T-cell (primary cell): ENCODE data around the gene OPTN. TPM values are rescaled to one million over a fixed set of nuclear protein-coding genes. Genes with fewer than 3 reads are reported as not detected.
A peak's percentile ranks its signal among the peaks of the same experiment; 100 is the strongest.
"Not testable (repeated sequence)": the region's sequence is repeated elsewhere in the genome, so short reads cannot be mapped to it uniquely, and the experiment has no call there.

Experiments
- ATAC-seq, 4 experiments: fragments of 200-7000 bp in 3 of 4; fragments of 150-1000 bp in 1 of 4; cut with Tn5 transposase; replicated peaks in 1 of 4; 1 replicate in 3 of 4; 2 replicates in 1 of 4; pipeline ENCODE4 v1.10.0; 2021; ENCODE audit warnings: moderate library complexity in 3 of 4, mild to moderate bottlenecking in 2 of 4, moderate number of reproducible peaks in 1 of 4
- CTCF ChIA-PET, 2 donors: fragments of 300-600 bp; sonication (Branson Sonifier 250); formaldehyde crosslinking; loops; one replicate each; lab custom pipeline; 2022; ENCODE audit warnings: antibody characterized with exemption in 2 of 2; lab: Charles Lee
- POLR2A ChIA-PET, 2 donors: fragments of 300-600 bp; sonication (Branson Sonifier 250); formaldehyde crosslinking; loops; one replicate each; lab custom pipeline; 2022; ENCODE audit warnings: antibody characterized with exemption in 2 of 2; lab: Charles Lee
- DNase-seq, 35 experiments: peaks; one replicate each; pipeline versions ENCODE4 v3.0.0 to v3.0.0-alpha.2; 2013 to 2023
- H3K27ac ChIP-seq: one replicate; pipeline ENCODE4 v1.5.1; 2013; ENCODE audit warnings: low read length
- H3K27me3 ChIP-seq, 2 experiments: replicated peaks in 1 of 2; 1 replicate in 1 of 2; 2 replicates in 1 of 2; pipeline versions ENCODE4 v1.6.1 to v1.7.0; 2013; ENCODE audit warnings: low read length in 1 of 2, mixed read lengths in 1 of 2; ENCODE audit not compliant: control insufficient read depth in 2 of 2, insufficient read depth in 2 of 2; ENCODE audit errors: extremely low read depth in 1 of 2
- H3K36me3 ChIP-seq, 2 donors: 1 replicate in 1 of 2; 2 replicates in 1 of 2; pipeline versions ENCODE4 v1.6.1 to v1.7.0; 2013; ENCODE audit warnings: low read length in 1 of 2; ENCODE audit not compliant: control insufficient read depth in 2 of 2, insufficient read depth in 1 of 2; ENCODE audit errors: extremely low read depth in 1 of 2
- H3K4me1 ChIP-seq, 2 experiments: 1 replicate in 1 of 2; 2 replicates in 1 of 2; pipeline versions ENCODE4 v1.6.1 to v1.7.0; 2013; ENCODE audit warnings: low read length in 2 of 2, mixed read lengths in 1 of 2; ENCODE audit not compliant: insufficient read depth in 2 of 2, control insufficient read depth in 1 of 2; ENCODE audit errors: extremely low read depth in 1 of 2
- H3K4me3 ChIP-seq, 2 donors: 1 replicate in 1 of 2; 2 replicates in 1 of 2; pipeline versions ENCODE4 v1.5.1 to v1.7.0; 2013; ENCODE audit warnings: mild to moderate bottlenecking in 2 of 2, low read length in 1 of 2, moderate library complexity in 1 of 2; ENCODE audit not compliant: control insufficient read depth in 1 of 2; ENCODE audit errors: extremely low read depth in 1 of 2
- H3K9me3 ChIP-seq: 2 replicates; pipeline ENCODE4 v1.7.0; 2013
- H3K27ac Mint-ChIP-seq, 2 donors: one replicate each; pipeline ENCODE4 v1.8.0; 2020 to 2021; ENCODE audit warnings: mild to moderate bottlenecking in 2 of 2, mixed read lengths in 2 of 2
- H3K27me3 Mint-ChIP-seq, 2 donors: one replicate each; pipeline ENCODE4 v1.8.0; 2021 to 2022; ENCODE audit warnings: mixed read lengths in 2 of 2
- H3K36me3 Mint-ChIP-seq: one replicate; pipeline ENCODE4 v1.8.0; 2021; ENCODE audit warnings: mixed read lengths
- H3K4me1 Mint-ChIP-seq, 3 donors: one replicate each; pipeline ENCODE4 v1.8.0; 2020 to 2022; ENCODE audit warnings: mixed read lengths in 3 of 3, mild to moderate bottlenecking in 1 of 3
- H3K4me3 Mint-ChIP-seq, 3 donors: one replicate each; pipeline ENCODE4 v1.8.0; 2020 to 2022; ENCODE audit warnings: mild to moderate bottlenecking in 3 of 3, mixed read lengths in 3 of 3, moderate library complexity in 3 of 3
- H3K9me3 Mint-ChIP-seq, 3 donors: one replicate each; pipeline ENCODE4 v1.8.0; 2020 to 2022; ENCODE audit warnings: mixed read lengths in 3 of 3
- WGBS: methylation state at CpG from one replicate; pipeline ENCODE4 v1.1.5; 2013; ENCODE audit warnings: missing lambda C conversion rate; ENCODE audit not compliant: insufficient coverage; 5-methylcytosine and 5-hydroxymethylcytosine counted together
- total RNA-seq, 35 experiments: library from RNA in 6 of 35; stranded (reverse) in 6 of 35; fragments of 120-200 nt in 1 of 35; gene quantifications; one replicate each; pipeline versions ENCODE4 v1.2.1 to v1.2.4 and lab custom pipeline; 2013 to 2026

Gene OPTN
- total RNA-seq, 5 donors from 2014 or later (not counting 1 experiment from before 2014, with no cell fraction given), result 87.7 to 115 (median 94.9) TPM

GRCh38 chr10:13146379-13146778, 46.4 kb downstream of the OPTN start:
- Histone ChIP-seq H3K4me1 (no peaks in the 10 kb centered on the region), H3K36me3 (peaks cover 3 to 18% of the 10 kb centered on the region in 2 donors), H3K27me3 (no peaks in the 10 kb centered on the region), H3K9me3 (peaks cover 2% of the 10 kb centered on the region), H3K27ac (no peak overlapping the region), H3K4me3 (no peak overlapping the region)
- ATAC-seq (no peak), DNase-seq (no peak)
- ChIA-PET POLR2A (no interaction called here), CTCF (no interaction called here)
- H3K27ac Mint-ChIP-seq, result no peak overlapping the region
- H3K27me3 Mint-ChIP-seq, result no peaks in the 10 kb centered on the region
- no peak overlapping the region for H3K4me3 Mint-ChIP-seq
- H3K36me3 Mint-ChIP-seq, result peaks cover 26% of the 10 kb centered on the region
- peaks cover 12 to 50% (median 17%) of the 10 kb centered on the region in 3 donors for H3K9me3 Mint-ChIP-seq
- H3K4me1 Mint-ChIP-seq, result no peaks in the 10 kb centered on the region
- WGBS, result no CpG with 5 or more reads among the region's 1 CpG

- H3K4me1 Mint-ChIP-seq, result no peaks in the 10 kb centered on the region
- H3K36me3 Mint-ChIP-seq, result peaks cover 23% of the 10 kb centered on the region
- no peaks in the 10 kb centered on the region for H3K4me1 ChIP-seq
- H3K27ac ChIP-seq, result no peak overlapping the region
- H3K9me3 ChIP-seq, result peaks cover 2% of the 10 kb centered on the region
- no peaks in the 10 kb centered on the region for H3K27me3 ChIP-seq
- peaks cover 3 to 14% of the 10 kb centered on the region in 2 donors for H3K36me3 ChIP-seq
- H3K27me3 Mint-ChIP-seq, result no peaks in the 10 kb centered on the region
- no peak overlapping the region for H3K4me3 ChIP-seq
- H3K27ac Mint-ChIP-seq, result no peak overlapping the region
- H3K4me3 Mint-ChIP-seq, result no peak overlapping the region
- CTCF ChIA-PET, result no interaction called here
- no peak for ATAC-seq
- no peak for DNase-seq
- POLR2A ChIA-PET, result no interaction called here
- peaks cover 12 to 50% (median 17%) of the 10 kb centered on the region in 3 donors for H3K9me3 Mint-ChIP-seq
Observed at GRCh38 chr10:13147161-13147560, 47.2 kb downstream of the OPTN start.

DNA sequence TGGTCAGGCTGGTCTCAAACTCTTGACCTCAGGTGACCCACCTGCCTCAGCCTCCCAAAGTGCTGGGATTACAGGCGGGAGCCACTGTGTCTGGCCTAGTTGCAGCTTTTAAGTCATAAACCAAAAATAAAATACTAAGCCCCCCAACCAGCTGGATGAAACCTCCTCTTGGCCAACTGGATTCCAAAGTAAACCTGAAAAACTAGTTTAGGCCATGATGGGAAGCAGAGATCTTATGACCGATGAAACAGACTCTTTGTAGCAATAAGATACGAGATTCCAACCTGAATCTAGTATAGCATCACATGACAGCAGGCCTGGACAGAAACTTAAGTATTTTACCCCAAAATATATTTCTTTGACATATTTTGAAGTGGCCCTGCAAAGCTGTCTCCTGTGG, 52.3 kb downstream of the OPTN start:
- H3K9me3 ChIP-seq, result no peaks in the 10 kb centered on the region
- H3K27ac Mint-ChIP-seq, result no peak overlapping the region
- H3K27ac ChIP-seq, result no peak overlapping the region
- peaks cover 5% of the 10 kb centered on the region for H3K36me3 Mint-ChIP-seq
- H3K4me1 Mint-ChIP-seq, result peaks cover 0 to 6% (median 0%) of the 10 kb centered on the region in 3 donors
- CTCF ChIA-PET, result no interaction called here
- H3K4me1 ChIP-seq, result no peaks in the 10 kb centered on the region
- no peak overlapping the region for H3K4me3 Mint-ChIP-seq
- H3K27me3 ChIP-seq, result no peaks in the 10 kb centered on the region
- POLR2A ChIA-PET, result no interaction called here
- H3K4me3 ChIP-seq, result no peak overlapping the region
- H3K27me3 Mint-ChIP-seq, result no peaks in the 10 kb centered on the region
- H3K36me3 ChIP-seq, result no peaks in the 10 kb centered on the region
- 85% methylated on average over 2 of the region's 3 CpGs for WGBS
- H3K9me3 Mint-ChIP-seq, result peaks cover 4 to 21% (median 6%) of the 10 kb centered on the region in 3 donors
- ATAC-seq (no peak), DNase-seq (no peak)

DNA sequence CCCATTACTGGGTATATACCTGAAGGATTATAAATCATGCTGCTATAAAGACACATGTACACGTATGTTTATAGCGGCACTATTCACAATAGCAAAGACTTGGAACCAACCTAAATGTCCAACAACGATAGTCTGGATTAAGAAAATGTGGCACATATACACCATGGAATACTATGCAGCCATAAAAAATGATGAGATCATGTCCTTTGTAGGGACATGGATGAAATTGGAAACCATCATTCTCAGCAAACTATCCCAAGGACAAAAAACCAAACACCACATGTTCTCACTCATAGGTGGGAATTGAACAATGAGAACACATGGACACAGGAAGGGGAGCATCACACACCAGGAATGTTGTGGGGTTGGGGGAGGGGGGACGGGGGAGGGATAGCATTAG, 55.9 kb downstream of the OPTN start:
- H3K27me3 ChIP-seq, H3K27ac Mint-ChIP-seq, DNase-seq, ATAC-seq, H3K9me3 Mint-ChIP-seq, H3K36me3 ChIP-seq, H3K27ac ChIP-seq, H3K9me3 ChIP-seq, H3K4me1 ChIP-seq, H3K27me3 Mint-ChIP-seq, H3K4me3 ChIP-seq, POLR2A ChIA-PET, H3K36me3 Mint-ChIP-seq, H3K4me3 Mint-ChIP-seq, CTCF ChIA-PET: not testable (repeated sequence)
- peaks cover 3 to 22% (median 6%) of the 10 kb centered on the region in 3 donors for H3K4me1 Mint-ChIP-seq
- no CpG with 5 or more reads among the region's 4 CpGs for WGBS

DNA sequence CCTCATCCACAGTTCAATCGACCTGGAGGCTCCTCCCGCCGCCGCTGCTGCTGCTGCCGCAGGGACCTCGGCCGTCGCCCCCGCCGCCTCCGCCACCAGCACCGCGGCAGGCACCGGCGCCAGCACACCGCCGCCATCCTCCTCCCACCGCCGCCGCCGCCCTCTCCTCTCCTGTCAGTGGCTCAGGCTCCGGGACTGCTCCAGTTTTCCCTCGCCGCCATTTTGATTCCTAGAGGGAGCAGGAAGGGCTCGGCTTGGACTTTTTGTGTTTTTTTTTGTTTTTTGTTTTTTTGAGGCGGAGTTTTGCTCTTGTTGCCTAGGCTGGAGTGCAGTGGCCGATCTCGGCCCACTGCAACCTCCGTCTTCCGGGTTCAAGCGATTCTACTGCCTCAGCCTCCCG, 58.4 kb downstream of the OPTN start:
- 48% methylated on average over 23 of the region's 32 CpGs for WGBS
- H3K27me3 ChIP-seq, result peaks cover 0 to 3% of the 10 kb centered on the region in 2 experiments
- Mint-ChIP-seq H3K27me3 (no peaks in the 10 kb centered on the region), H3K36me3 (peaks cover 5% of the 10 kb centered on the region), H3K9me3 (peaks cover 0 to 4% (median 0%) of the 10 kb centered on the region in 3 donors), H3K4me3 (peak overlapping the region; percentile 62 to 80 (median 74)), H3K4me1 (peaks cover 16 to 34% (median 22%) of the 10 kb centered on the region in 3 donors), H3K27ac (peak overlapping the region; percentile 65 to 90)
- no peaks in the 10 kb centered on the region for H3K36me3 ChIP-seq
- CTCF ChIA-PET, result no interaction called here
- POLR2A ChIA-PET, result no interaction called here
- peak overlapping the region; percentile 41 for H3K27ac ChIP-seq
- peak overlapping the region in 1 of 2 donors; percentile 37 for H3K4me3 ChIP-seq
- no peaks in the 10 kb centered on the region for H3K9me3 ChIP-seq
- ATAC-seq (peak in 1 of 4 experiments; percentile 14), DNase-seq (peak in 15 of 35 experiments; percentile 2 to 34 (median 9))
- H3K4me1 ChIP-seq, result peaks cover 0 to 14% of the 10 kb centered on the region in 2 experiments

DNA sequence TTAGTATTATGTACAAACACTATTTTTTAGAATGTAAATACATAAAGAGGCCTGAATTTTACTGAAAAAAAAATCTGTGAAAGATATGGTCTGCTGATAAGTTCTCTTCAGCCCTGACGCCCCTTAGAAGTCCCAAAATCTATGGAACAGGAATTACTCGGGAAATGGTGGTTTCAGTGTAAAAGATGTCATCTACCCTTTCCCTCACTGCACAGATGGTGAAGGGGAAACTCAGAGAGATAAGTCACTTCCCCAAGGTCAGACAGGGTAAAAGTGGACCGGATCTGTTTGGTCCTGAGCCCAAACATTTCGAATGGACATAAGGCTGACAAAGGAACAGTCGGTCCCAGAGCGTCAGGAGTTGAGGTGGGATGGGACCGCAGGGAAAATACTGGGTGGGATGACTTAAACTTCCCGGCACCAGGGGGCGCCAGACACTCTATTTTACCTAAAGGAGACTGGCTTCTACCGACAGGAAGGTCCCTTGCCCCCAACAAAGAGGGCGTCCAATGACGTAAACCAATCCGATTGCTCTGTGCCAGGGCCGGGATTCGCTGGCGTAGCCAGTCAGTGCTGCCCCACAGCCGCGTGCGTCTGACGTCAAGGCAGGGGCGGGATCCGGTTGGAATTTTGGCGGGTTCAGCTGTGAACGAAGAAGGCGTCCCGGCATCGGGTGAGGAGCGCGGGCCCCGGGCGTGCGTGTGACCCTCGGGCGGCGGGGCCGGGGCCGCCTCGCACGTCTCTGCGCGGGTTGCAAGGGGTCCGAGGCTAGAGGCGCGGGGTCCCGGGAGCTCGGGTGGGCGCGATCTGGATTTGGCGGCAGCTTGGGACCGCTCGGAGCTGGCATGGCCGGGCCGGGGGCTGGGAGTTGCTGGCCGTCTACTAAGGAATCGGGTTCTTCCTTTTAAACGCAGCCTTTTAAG, 61.2 kb downstream of the OPTN start, which contains the start of gene MCM10:
TSS of gene MCM10 (plus strand) at position 625 of the 923 bp plus-strand sequence. CDS start 2,645 bp downstream, outside the sequence.
- no peaks in the 10 kb centered on the region for H3K36me3 Mint-ChIP-seq
- H3K27ac Mint-ChIP-seq, result peak within 1 kb of the TSS; percentile 17 to 41
- ATAC-seq, result peak; percentile 100
- WGBS, result under 1% methylated on average over 49 of the region's 56 CpGs
- H3K27me3 Mint-ChIP-seq, result no peaks in the 10 kb centered on the region
- CTCF ChIA-PET, result interaction anchor here (0.6 to 2.7 kb wide), 8 partner anchors 10 to 1530 kb away, joined by 3 to 33 read pairs (median 4); partner anchors contain the start of gene PHYH (in 1 of the 2)
- Histone ChIP-seq H3K4me1 (peaks cover 0 to 14% of the 10 kb centered on the region in 2 experiments), H3K36me3 (no peaks in the 10 kb centered on the region), H3K9me3 (no peaks in the 10 kb centered on the region), H3K4me3 (peak within 1 kb of the TSS; percentile 41 to 42), H3K27ac (peak within 1 kb of the TSS; percentile 44), H3K27me3 (peaks cover 0 to 3% of the 10 kb centered on the region in 2 experiments)
- peak within 1 kb of the TSS; percentile 79 to 85 (median 82) for H3K4me3 Mint-ChIP-seq
- H3K9me3 Mint-ChIP-seq, result no peaks in the 10 kb centered on the region
- peaks cover 16 to 33% (median 22%) of the 10 kb centered on the region in 3 donors for H3K4me1 Mint-ChIP-seq
- POLR2A ChIA-PET, result interaction anchor here in 1 of 2 donors (0.6 to 0.7 kb wide), 2 partner anchors 142 to 143 kb away, joined by 3 read pairs; no protein-coding TSS in a partner anchor
- DNase-seq, result peak; percentile 92 to 99 (median 97)
